ENCODE results near the gene ARPC4.
"Not testable (repeated sequence)": the region's sequence is repeated elsewhere in the genome, so short reads cannot be mapped to it uniquely, and the experiment has no call there.

ARPC4 gene

DNA sequence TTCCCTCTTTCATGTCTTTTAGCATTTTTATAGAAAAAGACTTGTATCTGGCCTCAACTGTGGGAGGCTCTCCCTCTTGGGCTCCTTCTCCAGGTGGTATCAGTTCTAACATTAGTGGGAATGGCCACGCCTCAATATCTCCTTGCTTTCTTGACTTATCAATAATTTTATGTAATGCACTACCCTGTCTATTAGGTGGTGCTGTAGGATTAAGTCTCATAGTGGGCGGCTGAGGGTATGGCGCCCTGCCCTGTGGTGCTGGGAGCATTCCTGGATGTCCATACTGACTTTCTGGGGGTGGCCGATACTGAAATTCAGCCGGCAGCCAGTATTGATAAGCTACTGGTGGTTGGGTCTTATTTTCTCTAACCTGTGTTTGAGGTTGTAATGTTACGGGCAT lies 59.6 kb downstream of the ARPC4 start:
- Mint-ChIP-seq H3K36me3 (ENCODE audit: low read depth) (no peaks in the 10 kb centered on the region), H3K9me3 (no peaks in the 10 kb centered on the region), H3K4me3 (no peak overlapping the region), H3K4me1 (ENCODE audit: low read depth) (peaks cover 7% of the 10 kb centered on the region), H3K27me3 (ENCODE audit: low read depth) (peaks cover 36% of the 10 kb centered on the region), H3K27ac (no peak overlapping the region)
- no peak for DNase-seq (ENCODE audit: low spot score)

DNA sequence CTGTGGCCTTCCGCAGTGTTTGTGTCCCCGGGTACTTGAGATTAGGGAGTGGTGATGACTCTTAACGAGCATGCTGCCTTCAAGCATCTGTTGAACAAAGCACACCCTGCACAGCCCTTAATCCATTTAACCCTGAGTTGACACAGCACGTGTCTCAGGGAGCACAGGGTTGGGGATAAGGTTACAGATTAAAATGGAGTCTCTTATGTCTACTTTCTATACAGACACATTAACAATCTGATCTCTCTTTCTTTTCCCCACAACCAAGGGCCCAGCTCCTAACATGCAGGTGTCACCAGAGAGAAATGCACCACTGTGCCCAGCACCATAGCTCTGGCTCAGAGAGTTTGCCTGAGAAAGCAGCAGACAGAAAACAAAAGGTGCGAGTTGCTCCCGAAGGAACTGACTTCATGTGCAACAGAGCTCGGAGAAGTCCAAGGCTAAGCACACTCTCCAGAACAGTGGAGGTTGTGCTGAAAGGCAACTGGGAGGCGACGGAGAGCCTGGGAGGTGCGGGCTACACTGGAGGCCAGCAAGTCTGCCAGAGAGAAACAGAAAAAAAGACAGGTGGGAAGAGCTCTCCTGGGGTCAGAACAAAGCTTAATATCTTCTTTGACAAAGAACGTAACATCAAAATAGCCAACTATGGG lies 61.5 kb downstream of the ARPC4 start:
- H3K27me3 Mint-ChIP-seq (ENCODE audit: low read depth): peaks cover 36% of the 10 kb centered on the region
- not testable (repeated sequence) for H3K36me3 Mint-ChIP-seq (ENCODE audit: low read depth); H3K27ac Mint-ChIP-seq; H3K9me3 Mint-ChIP-seq; DNase-seq (ENCODE audit: low spot score); H3K4me3 Mint-ChIP-seq; H3K4me1 Mint-ChIP-seq (ENCODE audit: low read depth)

DNA sequence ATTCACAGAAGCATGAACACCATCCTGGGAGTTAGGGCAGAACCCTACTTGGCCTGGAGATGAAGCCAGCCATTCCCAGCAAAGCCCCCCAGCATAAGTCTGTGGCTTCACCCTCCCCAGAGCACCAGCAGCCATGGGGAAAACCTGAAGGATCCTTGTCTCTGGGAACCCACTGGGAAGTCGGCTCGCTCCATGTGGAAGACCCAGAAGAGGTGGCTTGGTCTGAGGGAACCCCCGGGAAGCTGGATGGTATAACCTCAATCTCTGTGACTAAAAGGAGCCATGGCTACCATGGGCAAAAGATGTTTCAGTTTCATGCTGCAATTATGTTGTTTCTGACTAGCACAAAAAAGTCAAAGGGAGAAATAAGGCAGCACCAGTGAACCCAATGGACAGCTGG lies 62.7 kb downstream of the ARPC4 start:
- Mint-ChIP-seq H3K36me3 (ENCODE audit: low read depth) (no peaks in the 10 kb centered on the region), H3K4me1 (ENCODE audit: low read depth) (peaks cover 7% of the 10 kb centered on the region), H3K4me3 (no peak overlapping the region), H3K9me3 (no peaks in the 10 kb centered on the region), H3K27ac (no peak overlapping the region), H3K27me3 (ENCODE audit: low read depth) (peaks cover 35% of the 10 kb centered on the region)
- DNase-seq (ENCODE audit: low spot score): no peak

Data from T-helper 2 cell treated with Interferon-gamma antibody and Interleukin-4, amounts not matched to agents 5 μg/mL and 100 μg/mL, for 36 hours (primary cell).